IPS DF 4.7 (cell line): Measurements from ENCODE around the gene MCCD1.
"Not testable (repeated sequence)": the region's sequence is repeated elsewhere in the genome, so short reads cannot be mapped to it uniquely, and the experiment has no call there.

Experiments
- DNase-seq: peaks from one replicate; pipeline ENCODE4 v3.0.0-alpha.2; 2013; ENCODE audit warnings: low spot score; ENCODE audit errors: extremely low read depth

MCCD1 gene

GRCh38 chr6:31541658-31542521 lies 13.1 kb downstream of the MCCD1 start, which contains the start of gene DDX39B:
DDX39B (minus strand) TSS chr6:31542003; CDS start chr6:31540532, 1,471 bp downstream.
- no peak for DNase-seq

- DNase-seq, result no peak
Measured at GRCh38 chr6:31543639-31544038, 14.9 kb downstream of the MCCD1 start.

- no peak for DNase-seq
Measured at GRCh38 chr6:31544676-31545075, 15.9 kb downstream of the MCCD1 start.

- no peak for DNase-seq
Measured at GRCh38 chr6:31545291-31545690, 16.5 kb downstream of the MCCD1 start.

GRCh38 chr6:31546339-31546957 lies 17.7 kb downstream of the MCCD1 start, which contains the start of gene ATP6V1G2:
ATP6V1G2 (minus strand) TSS chr6:31546608; CDS start chr6:31546559, 49 bp downstream.
- DNase-seq, result no peak

GRCh38 chr6:31546958-31547726 lies 18.4 kb downstream of the MCCD1 start, which contains the start of gene NFKBIL1:
NFKBIL1 (plus strand) TSS chr6:31547608; CDS start chr6:31547695, 87 bp downstream.
- DNase-seq, result no peak

GRCh38 chr6:31547727-31548543 lies 19.2 kb downstream of the MCCD1 start:
- no peak for DNase-seq

GRCh38 chr6:31548544-31548873 lies 19.7 kb downstream of the MCCD1 start:
- DNase-seq, result no peak

- DNase-seq, result not testable (repeated sequence)
Measured at GRCh38 chr6:31551371-31551770, 22.6 kb downstream of the MCCD1 start.

- no peak for DNase-seq
Measured at GRCh38 chr6:31556307-31556706, 27.5 kb downstream of the MCCD1 start.

GRCh38 chr6:31557443-31558317 lies 28.9 kb downstream of the MCCD1 start:
- no peak for DNase-seq

- DNase-seq, result no peak
Measured at GRCh38 chr6:31558318-31558625, 29.5 kb downstream of the MCCD1 start.

- no peak for DNase-seq
Measured at GRCh38 chr6:31558631-31559500, 30.1 kb downstream of the MCCD1 start.

GRCh38 chr6:31559606-31559957 lies 30.8 kb downstream of the MCCD1 start:
- no peak for DNase-seq

GRCh38 chr6:31559958-31560696 lies 31.4 kb downstream of the MCCD1 start:
- no peak for DNase-seq

- no peak for DNase-seq
Measured at GRCh38 chr6:31560697-31561058, 31.9 kb downstream of the MCCD1 start.

- no peak for DNase-seq
Measured at GRCh38 chr6:31567531-31568370, 39.0 kb downstream of the MCCD1 start.

GRCh38 chr6:31568537-31568961 lies 39.8 kb downstream of the MCCD1 start:
- no peak for DNase-seq
